OCI-LY7 (cell line): Measurements from ENCODE around the gene VSIG4. TPM values are rescaled to one million over a fixed set of nuclear protein-coding genes. Genes with fewer than 3 reads are reported as not detected.

ENCODE experiments used
- BruUV-seq: library from RNA; stranded (reverse); fragments of 400-500 nt; replicated peaks from 2 replicates; lab custom pipeline; 2021; lab: Mats Ljungman, UMichigan
- CTCF ChIA-PET: fragments of 300-600 bp; sonication (Branson Sonifier 250); formaldehyde crosslinking; loops from one replicate; lab custom pipeline; 2022; ENCODE audit warnings: antibody characterized with exemption; ENCODE audit not compliant: unreplicated experiment; lab: Charles Lee
- POLR2A ChIA-PET: fragments of 300-600 bp; sonication (Branson Sonifier 250); formaldehyde crosslinking; loops from one replicate; lab custom pipeline; 2022; ENCODE audit warnings: antibody characterized with exemption; lab: Charles Lee
- DNase-seq: peaks from one replicate; pipeline ENCODE4 v3.0.0-alpha.2; 2015; ENCODE audit warnings: low spot score
- H2AFZ ChIP-seq: fragments of 200-600 bp; sonication (generic), shearing (Covaris generic); 2 replicates; pipeline ENCODE4 v1.6.1; 2014; ENCODE audit warnings: mild to moderate bottlenecking, antibody characterized with exemption, low read length, moderate library complexity
- H3K27ac ChIP-seq: fragments of 200-600 bp; sonication (generic); 2 replicates; pipeline ENCODE4 v1.5.1; 2014; ENCODE audit warnings: mixed run types, low read depth, mild to moderate bottlenecking, moderate library complexity, low read length, inconsistent platforms; ENCODE audit not compliant: poor library complexity, severe bottlenecking
- H3K36me3 ChIP-seq: fragments of 200-600 bp; sonication (generic); 2 replicates; pipeline ENCODE4 v1.6.1; 2014; ENCODE audit warnings: mild to moderate bottlenecking, antibody characterized with exemption, low read length, moderate library complexity, mixed read lengths; ENCODE audit not compliant: insufficient read depth
- H3K4me1 ChIP-seq: fragments of 200-600 bp; sonication (generic); 2 replicates; pipeline ENCODE4 v1.5.1; 2014; ENCODE audit warnings: mild to moderate bottlenecking, low read length; ENCODE audit not compliant: insufficient read depth, poor library complexity, severe bottlenecking
- H3K4me2 ChIP-seq: fragments of 200-600 bp; sonication (generic); 2 replicates; pipeline ENCODE4 v1.6.1; 2014; ENCODE audit warnings: mild to moderate bottlenecking, low read length
- H3K4me3 ChIP-seq: fragments of 200-600 bp; sonication (generic); 2 replicates; pipeline ENCODE4 v1.5.1; 2014; ENCODE audit warnings: mild to moderate bottlenecking, low read depth, low read length; ENCODE audit not compliant: poor library complexity, severe bottlenecking
- H3K79me2 ChIP-seq: fragments of 200-600 bp; sonication (generic); 2 replicates; pipeline ENCODE4 v1.6.1; 2016; ENCODE audit warnings: low read depth, mild to moderate bottlenecking, low read length, moderate library complexity, mixed read lengths; ENCODE audit not compliant: insufficient read depth
- H3K9me2 ChIP-seq: fragments of 200-600 bp; sonication (generic); 2 replicates; pipeline ENCODE4 v1.6.1; 2016; ENCODE audit warnings: mild to moderate bottlenecking, low read length, mixed read lengths; ENCODE audit not compliant: insufficient read depth
- H3K9me3 ChIP-seq: fragments of 200-600 bp; sonication (generic); 2 replicates; pipeline ENCODE4 v1.6.1; 2014; ENCODE audit warnings: mild to moderate bottlenecking, mixed run types, low read length, mixed read lengths
- H4K20me1 ChIP-seq: fragments of 200-600 bp; sonication (generic); 2 replicates; pipeline ENCODE4 v1.6.1; 2014; ENCODE audit warnings: mild to moderate bottlenecking, antibody characterized with exemption, low read length, moderate library complexity, mixed read lengths; ENCODE audit not compliant: insufficient read depth
- EZH2phosphoT487 ChIP-seq: fragments of 200-600 bp; sonication (generic); IDR thresholded peaks from 2 replicates; pipeline ENCODE4 v1.6.1; 2018; ENCODE audit warnings: low read depth, borderline replicate concordance, mild to moderate bottlenecking, mixed run types, antibody characterized with exemption, low read length, moderate library complexity, mixed read lengths
- intact Hi-C: fragments of 100-400 bp; cut with micrococcal nuclease; formaldehyde crosslinking; loops from one replicate; pipeline ENCODE4 v1.10.0; 2022; ENCODE audit not compliant: unreplicated experiment
- total RNA-seq, 2 experiments: library from RNA; depleted of rRNA in 1 of 2; stranded (reverse); fragments of >200 nt in 1 of 2; shearing (Covaris generic) in 1 of 2; gene quantifications; 2 replicates each; pipeline ENCODE4 v1.2.3, GENCODE V29; 2014 to 2022
- TF ChIP-seq, protein P1 (sequence below): fragments of 200-600 bp; sonication (generic); conservative IDR thresholded peaks from 2 replicates; pipeline ENCODE4 v1.5.1; 2014; ENCODE audit warnings: mild to moderate bottlenecking, antibody characterized with exemption, low read length, moderate library complexity, mixed read lengths

VSIG4 gene
- total RNA-seq, 2 experiments from 2014 or later = not detected

DNA sequence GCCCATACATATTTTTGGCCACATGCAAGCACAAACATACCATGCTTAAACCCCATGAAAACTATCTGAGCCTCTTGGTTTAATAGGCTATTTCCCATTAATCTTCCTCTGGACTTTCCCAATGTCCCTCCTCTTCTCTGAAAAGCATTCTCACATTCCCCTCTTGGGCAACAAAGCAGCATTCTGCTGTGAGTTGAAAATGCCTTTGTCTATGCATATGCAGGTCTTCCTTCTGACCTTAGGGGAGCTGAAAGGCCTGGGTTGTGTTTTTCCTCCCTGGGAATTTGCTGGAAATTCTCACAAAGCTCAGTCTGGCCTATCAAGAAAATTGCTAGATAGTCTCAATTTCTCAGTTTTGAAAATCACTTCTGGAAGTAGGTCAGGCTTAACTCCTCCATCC is 4.2 kb downstream of the VSIG4 start:
- Histone ChIP-seq H3K4me1 (no peaks in the 10 kb centered on the region), H4K20me1 (no peaks in the 10 kb centered on the region), H3K9me2 (no peaks in the 10 kb centered on the region), H3K27ac (no peak overlapping the region), H3K79me2 (no peaks in the 10 kb centered on the region), H3K36me3 (no peaks in the 10 kb centered on the region), H3K4me3 (no peak overlapping the region), H3K9me3 (no peaks in the 10 kb centered on the region), H3K4me2 (no peak overlapping the region), H2AFZ (no peak overlapping the region)
- CTCF ChIA-PET = no interaction called here
- DNase-seq = no peak
- BruUV-seq = no TSS peak
- intact Hi-C loops = no loop called here
- POLR2A ChIA-PET = no interaction called here
- TF ChIP-seq EZH2phosphoT487 = no peak

- intact Hi-C loops = no loop called here
- no peak overlapping the region for H3K27ac ChIP-seq
- no peak overlapping the region for H3K4me3 ChIP-seq
- H4K20me1 ChIP-seq = no peaks in the 10 kb centered on the region
- H3K9me3 ChIP-seq = no peaks in the 10 kb centered on the region
- peak; percentile 55 for DNase-seq
- TF ChIP-seq, protein P1, sequence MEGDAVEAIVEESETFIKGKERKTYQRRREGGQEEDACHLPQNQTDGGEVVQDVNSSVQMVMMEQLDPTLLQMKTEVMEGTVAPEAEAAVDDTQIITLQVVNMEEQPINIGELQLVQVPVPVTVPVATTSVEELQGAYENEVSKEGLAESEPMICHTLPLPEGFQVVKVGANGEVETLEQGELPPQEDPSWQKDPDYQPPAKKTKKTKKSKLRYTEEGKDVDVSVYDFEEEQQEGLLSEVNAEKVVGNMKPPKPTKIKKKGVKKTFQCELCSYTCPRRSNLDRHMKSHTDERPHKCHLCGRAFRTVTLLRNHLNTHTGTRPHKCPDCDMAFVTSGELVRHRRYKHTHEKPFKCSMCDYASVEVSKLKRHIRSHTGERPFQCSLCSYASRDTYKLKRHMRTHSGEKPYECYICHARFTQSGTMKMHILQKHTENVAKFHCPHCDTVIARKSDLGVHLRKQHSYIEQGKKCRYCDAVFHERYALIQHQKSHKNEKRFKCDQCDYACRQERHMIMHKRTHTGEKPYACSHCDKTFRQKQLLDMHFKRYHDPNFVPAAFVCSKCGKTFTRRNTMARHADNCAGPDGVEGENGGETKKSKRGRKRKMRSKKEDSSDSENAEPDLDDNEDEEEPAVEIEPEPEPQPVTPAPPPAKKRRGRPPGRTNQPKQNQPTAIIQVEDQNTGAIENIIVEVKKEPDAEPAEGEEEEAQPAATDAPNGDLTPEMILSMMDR = peak; percentile 73
- TF ChIP-seq EZH2phosphoT487 = no peak
- no peak overlapping the region for H3K4me2 ChIP-seq
- ChIA-PET POLR2A (no interaction called here), CTCF (no interaction called here)
- no peaks in the 10 kb centered on the region for H3K9me2 ChIP-seq
- no peaks in the 10 kb centered on the region for H3K4me1 ChIP-seq
- no peaks in the 10 kb centered on the region for H3K79me2 ChIP-seq
- no peak overlapping the region for H2AFZ ChIP-seq
- BruUV-seq = no TSS peak
- H3K36me3 ChIP-seq = no peaks in the 10 kb centered on the region
Measured at GRCh38 chrX:66030505-66031317, 9.2 kb downstream of the VSIG4 start.

- Histone ChIP-seq H3K79me2 (no peaks in the 10 kb centered on the region), H2AFZ (no peak overlapping the region), H3K4me3 (no peak overlapping the region), H3K27ac (no peak overlapping the region), H3K9me3 (no peaks in the 10 kb centered on the region), H3K36me3 (no peaks in the 10 kb centered on the region), H3K4me2 (no peak overlapping the region), H3K9me2 (no peaks in the 10 kb centered on the region), H3K4me1 (no peaks in the 10 kb centered on the region), H4K20me1 (no peaks in the 10 kb centered on the region)
- POLR2A ChIA-PET = interaction anchor here (0.6 to 1.2 kb wide), 3 partner anchors 9 to 699 kb away, joined by 3 to 8 read pairs (median 3); no protein-coding TSS in a partner anchor
- BruUV-seq = no TSS peak
- DNase-seq = no peak
- CTCF ChIA-PET = no interaction called here
- intact Hi-C loops = loop anchor here (10.0 kb wide), 1 partner anchor 94 kb away; no protein-coding TSS in a partner anchor
- TF ChIP-seq, protein P1 = no peak
- no peak for TF ChIP-seq EZH2phosphoT487
Measured at GRCh38 chrX:66028936-66029335, 10.9 kb downstream of the VSIG4 start.
